A549 (cell line): ENCODE data around the gene CCL4L2. TPM values are rescaled to one million over a fixed set of nuclear protein-coding genes. Genes with fewer than 3 reads are reported as not detected.
"Not testable (repeated sequence)": the region's sequence is repeated elsewhere in the genome, so short reads cannot be mapped to it uniquely, and the experiment has no call there.

ENCODE experiments used
- ATAC-seq, 2 experiments: fragments of 200-7000 bp in 1 of 2; fragments of >200 bp in 1 of 2; cut with Nextera tagmentation in 1 of 2; cut with Tn5 transposase in 1 of 2; 3 replicates each; pipeline versions ENCODE4 v1.8.0 to v1.9.1; 2018 to 2020; ENCODE audit warnings: mild to moderate bottlenecking in 1 of 2, moderate library complexity in 1 of 2
- CTCF ChIA-PET: fragments of 300-600 bp; sonication (Branson Sonifier 250); formaldehyde crosslinking; extraction: SDS; loops from one replicate; lab custom pipeline; 2021; ENCODE audit warnings: antibody characterized with exemption, inconsistent platforms; lab: Yijun Ruan, JAX
- POLR2A ChIA-PET: fragments of 350-600 bp; formaldehyde crosslinking; extraction: SDS; loops from one replicate; lab custom pipeline; 2021; ENCODE audit warnings: antibody characterized with exemption, inconsistent platforms; lab: Yijun Ruan, JAX
- DNase-seq, 2 experiments: peaks; one replicate each; pipeline versions ENCODE4 v3.0.0 to v3.0.0-alpha.2; 2011 to 2016; ENCODE audit warnings: low read depth in 1 of 2, low spot score in 1 of 2
- FAIRE-seq: peaks from 2 replicates; lab custom pipeline; 2011; peaks lifted over from hg19 to GRCh38; lab: Jason Lieb, UNC
- H3K27ac ChIP-seq, 2 experiments: fragments of >200 bp; sonication (Bioruptor Twin); formaldehyde crosslinking; 3 replicates each; pipeline ENCODE4 v1.5.1; 2016 to 2017
- H3K4me1 ChIP-seq: fragments of >200 bp; sonication (Bioruptor Twin); formaldehyde crosslinking; 3 replicates; pipeline ENCODE4 v1.6.1; 2016
- H3K4me2 ChIP-seq: fragments of >200 bp; sonication (Bioruptor Twin); formaldehyde crosslinking; 3 replicates; pipeline ENCODE4 v1.6.1; 2016
- H3K4me3 ChIP-seq: fragments of >200 bp; sonication (Bioruptor Twin); formaldehyde crosslinking; 3 replicates; pipeline ENCODE4 v1.5.1; 2016
- H3K9me3 ChIP-seq: fragments of >200 bp; sonication (Bioruptor Twin); formaldehyde crosslinking; 3 replicates; pipeline ENCODE4 v1.6.1; 2016
- CBX2 ChIP-seq: fragments of 200-600 bp; sonication (generic); IDR thresholded peaks from 2 replicates; pipeline ENCODE4 v1.6.1; 2016; ENCODE audit warnings: low read depth, mild to moderate bottlenecking, borderline replicate concordance
- CBX8 ChIP-seq: fragments of 200-600 bp; sonication (generic); IDR thresholded peaks from 2 replicates; pipeline ENCODE4 v1.6.1; 2016
- CEBPB ChIP-seq, 2 experiments: fragments of >200 bp in 1 of 2; sonication (Bioruptor Twin) in 1 of 2; formaldehyde crosslinking in 1 of 2; IDR thresholded peaks; 2 replicates each; pipeline ENCODE4 v1.6.1; 2012 to 2016
- CHD2 ChIP-seq: fragments of 150-350 bp; IDR thresholded peaks from 2 replicates; pipeline ENCODE4 v1.6.1; 2014; ENCODE audit warnings: low read length; ENCODE audit not compliant: partially characterized antibody
- EHF ChIP-seq: fragments of 250-450 bp; sonication (Bioruptor Pico); IDR thresholded peaks from 2 replicates; pipeline ENCODE4 v1.5.0; 2020; ENCODE audit warnings: mild to moderate bottlenecking
- GATA3 ChIP-seq: IDR thresholded peaks from 2 replicates; pipeline ENCODE4 v1.6.1; 2012; ENCODE audit warnings: borderline replicate concordance
- HOXB13 ChIP-seq: fragments of 250-450 bp; sonication (Bioruptor Pico); IDR thresholded peaks from 2 replicates; pipeline ENCODE4 v1.5.0; 2020; ENCODE audit warnings: low read depth, mild to moderate bottlenecking, moderate library complexity
- KDM1A ChIP-seq: fragments of 200-600 bp; sonication (generic); IDR thresholded peaks from 2 replicates; pipeline ENCODE4 v1.6.1; 2016; ENCODE audit warnings: low read depth, mild to moderate bottlenecking
- MAZ ChIP-seq: fragments of 150-350 bp; IDR thresholded peaks from 2 replicates; pipeline ENCODE4 v1.6.1; 2014; ENCODE audit warnings: antibody characterized with exemption, low read depth, low read length, borderline replicate concordance
- POLR2AphosphoS2 ChIP-seq: conservative IDR thresholded peaks from 2 replicates; pipeline ENCODE4 v1.6.1; 2012; ENCODE audit warnings: low read length, improper control_type of control experiment, inconsistent platforms
- RARB ChIP-seq: fragments of 250-450 bp; sonication (Bioruptor Pico); IDR thresholded peaks from 2 replicates; pipeline ENCODE4 v1.8.0; 2021; ENCODE audit warnings: mild to moderate bottlenecking, moderate library complexity
- RFX5 ChIP-seq: fragments of 450-650 bp; IDR thresholded peaks from 2 replicates; pipeline ENCODE4 v1.7.1; 2014; ENCODE audit warnings: antibody characterized with exemption, mild to moderate bottlenecking, moderate library complexity
- TFCP2L1 ChIP-seq: fragments of 250-450 bp; sonication (Bioruptor Pico); IDR thresholded peaks from 2 replicates; pipeline ENCODE4 v1.5.0; 2021; ENCODE audit warnings: mild to moderate bottlenecking
- ZNF302 ChIP-seq: fragments of 250-450 bp; sonication (Bioruptor Pico); IDR thresholded peaks from 2 replicates; pipeline ENCODE4 v1.9.0; 2021; ENCODE audit warnings: inconsistent platforms, mild to moderate bottlenecking, moderate library complexity
- WGBS: methylation state at CpG from one replicate; pipeline ENCODE4 v1.1.6; 2017; ENCODE audit errors: missing lambda C conversion rate; 5-methylcytosine and 5-hydroxymethylcytosine counted together
- polyA plus RNA-seq, 4 experiments: library from polyadenylated mRNA; depleted of rRNA in 3 of 4; stranded (reverse); fragments of >200 nt; fragmentation: RNase III in 1 of 4; extraction: RNeasy Plus Mini Kit Qiagen cat#74134 plus additional on column Dnase treatment in 1 of 4; gene quantifications; 2 replicates in 3 of 4; 3 replicates in 1 of 4; pipeline ENCODE4 v1.2.3, GENCODE V29; 2011 to 2017
- TF ChIP-seq, protein P1 (sequence below): fragments of >200 bp; sonication (Bioruptor Twin); formaldehyde crosslinking; IDR thresholded peaks from 3 replicates; pipeline ENCODE4 v1.6.1; 2016
- TF ChIP-seq, protein P2 (sequence below): fragments of 250-450 bp; sonication (Bioruptor Pico); IDR thresholded peaks from 2 replicates; pipeline ENCODE4 v1.5.0; 2020; ENCODE audit warnings: low read depth, mild to moderate bottlenecking, moderate library complexity
- TF ChIP-seq, protein P3 (sequence below): fragments of >200 bp; sonication (Bioruptor Twin); formaldehyde crosslinking; IDR thresholded peaks from 2 replicates; pipeline ENCODE4 v1.6.1; 2016
- TF ChIP-seq, protein P4 (sequence below): IDR thresholded peaks from 2 replicates; pipeline ENCODE4 v1.6.1; 2012; ENCODE audit warnings: low read depth, borderline replicate concordance

The CCL4L2 gene
- polyA plus RNA-seq, 2 of the 4 experiments (the other 2 are of a cell fraction) = not detected

DNA sequence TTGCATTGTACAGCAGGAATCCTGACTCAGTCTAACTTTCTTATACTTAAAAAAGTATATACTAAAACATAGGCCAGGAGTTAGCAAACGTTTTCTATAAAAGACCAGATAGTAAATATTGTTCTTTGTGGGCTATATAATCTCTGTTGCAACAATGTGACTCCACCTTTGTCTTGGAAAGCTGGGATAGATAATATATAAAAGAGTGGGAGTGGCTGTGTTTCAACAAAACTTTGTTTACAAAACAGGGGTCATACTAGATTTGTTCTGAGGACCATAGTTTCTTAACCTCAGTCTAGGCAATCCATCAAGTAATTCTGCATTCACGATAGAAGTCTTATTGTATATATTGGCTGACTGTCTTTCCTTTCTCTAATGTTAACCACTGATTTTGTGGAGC lies 25.4 kb upstream of the CCL4L2 start:
- H3K9me3 ChIP-seq = no peaks in the 10 kb centered on the region
- DNase-seq (no peak), FAIRE-seq (no peak), ATAC-seq (no peak)
- TF ChIP-seq GATA3 (no peak), CHD2 (no peak), HOXB13 (no peak), ZNF302 (CRISPR knock-in tag) (no peak), POLR2AphosphoS2 (no peak), RFX5 (no peak), RARB (CRISPR knock-in tag) (no peak), TFCP2L1 (CRISPR knock-in tag) (no peak), CBX2 (no peak), CBX8 (no peak), CEBPB (IDR thresholded peaks at IDR 0.05) (no peak), MAZ (no peak), EHF (CRISPR knock-in tag) (no peak), KDM1A (no peak)
- TF ChIP-seq, protein P1, sequence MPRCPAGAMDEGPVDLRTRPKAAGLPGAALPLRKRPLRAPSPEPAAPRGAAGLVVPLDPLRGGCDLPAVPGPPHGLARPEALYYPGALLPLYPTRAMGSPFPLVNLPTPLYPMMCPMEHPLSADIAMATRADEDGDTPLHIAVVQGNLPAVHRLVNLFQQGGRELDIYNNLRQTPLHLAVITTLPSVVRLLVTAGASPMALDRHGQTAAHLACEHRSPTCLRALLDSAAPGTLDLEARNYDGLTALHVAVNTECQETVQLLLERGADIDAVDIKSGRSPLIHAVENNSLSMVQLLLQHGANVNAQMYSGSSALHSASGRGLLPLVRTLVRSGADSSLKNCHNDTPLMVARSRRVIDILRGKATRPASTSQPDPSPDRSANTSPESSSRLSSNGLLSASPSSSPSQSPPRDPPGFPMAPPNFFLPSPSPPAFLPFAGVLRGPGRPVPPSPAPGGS = no peak
- TF ChIP-seq, protein P2, sequence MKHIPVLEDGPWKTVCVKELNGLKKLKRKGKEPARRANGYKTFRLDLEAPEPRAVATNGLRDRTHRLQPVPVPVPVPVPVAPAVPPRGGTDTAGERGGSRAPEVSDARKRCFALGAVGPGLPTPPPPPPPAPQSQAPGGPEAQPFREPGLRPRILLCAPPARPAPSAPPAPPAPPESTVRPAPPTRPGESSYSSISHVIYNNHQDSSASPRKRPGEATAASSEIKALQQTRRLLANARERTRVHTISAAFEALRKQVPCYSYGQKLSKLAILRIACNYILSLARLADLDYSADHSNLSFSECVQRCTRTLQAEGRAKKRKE = no peak
- TF ChIP-seq, protein P3, sequence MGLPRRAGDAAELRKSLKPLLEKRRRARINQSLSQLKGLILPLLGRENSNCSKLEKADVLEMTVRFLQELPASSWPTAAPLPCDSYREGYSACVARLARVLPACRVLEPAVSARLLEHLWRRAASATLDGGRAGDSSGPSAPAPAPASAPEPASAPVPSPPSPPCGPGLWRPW = no peak
- TF ChIP-seq, protein P4, sequence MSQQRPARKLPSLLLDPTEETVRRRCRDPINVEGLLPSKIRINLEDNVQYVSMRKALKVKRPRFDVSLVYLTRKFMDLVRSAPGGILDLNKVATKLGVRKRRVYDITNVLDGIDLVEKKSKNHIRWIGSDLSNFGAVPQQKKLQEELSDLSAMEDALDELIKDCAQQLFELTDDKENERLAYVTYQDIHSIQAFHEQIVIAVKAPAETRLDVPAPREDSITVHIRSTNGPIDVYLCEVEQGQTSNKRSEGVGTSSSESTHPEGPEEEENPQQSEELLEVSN = no peak
- H3K4me2 ChIP-seq = no peak overlapping the region
- H3K27ac ChIP-seq = no peak overlapping the region
- H3K4me3 ChIP-seq = no peak overlapping the region
- WGBS = 29% methylated on average over 2 of the region's 2 CpGs
- CTCF ChIA-PET = no interaction called here
- 0 out of 3 replicates have a peak, but pooled peaks cover 6% of the 10 kb centered on the region for H3K4me1 ChIP-seq
- POLR2A ChIA-PET = no interaction called here

DNA sequence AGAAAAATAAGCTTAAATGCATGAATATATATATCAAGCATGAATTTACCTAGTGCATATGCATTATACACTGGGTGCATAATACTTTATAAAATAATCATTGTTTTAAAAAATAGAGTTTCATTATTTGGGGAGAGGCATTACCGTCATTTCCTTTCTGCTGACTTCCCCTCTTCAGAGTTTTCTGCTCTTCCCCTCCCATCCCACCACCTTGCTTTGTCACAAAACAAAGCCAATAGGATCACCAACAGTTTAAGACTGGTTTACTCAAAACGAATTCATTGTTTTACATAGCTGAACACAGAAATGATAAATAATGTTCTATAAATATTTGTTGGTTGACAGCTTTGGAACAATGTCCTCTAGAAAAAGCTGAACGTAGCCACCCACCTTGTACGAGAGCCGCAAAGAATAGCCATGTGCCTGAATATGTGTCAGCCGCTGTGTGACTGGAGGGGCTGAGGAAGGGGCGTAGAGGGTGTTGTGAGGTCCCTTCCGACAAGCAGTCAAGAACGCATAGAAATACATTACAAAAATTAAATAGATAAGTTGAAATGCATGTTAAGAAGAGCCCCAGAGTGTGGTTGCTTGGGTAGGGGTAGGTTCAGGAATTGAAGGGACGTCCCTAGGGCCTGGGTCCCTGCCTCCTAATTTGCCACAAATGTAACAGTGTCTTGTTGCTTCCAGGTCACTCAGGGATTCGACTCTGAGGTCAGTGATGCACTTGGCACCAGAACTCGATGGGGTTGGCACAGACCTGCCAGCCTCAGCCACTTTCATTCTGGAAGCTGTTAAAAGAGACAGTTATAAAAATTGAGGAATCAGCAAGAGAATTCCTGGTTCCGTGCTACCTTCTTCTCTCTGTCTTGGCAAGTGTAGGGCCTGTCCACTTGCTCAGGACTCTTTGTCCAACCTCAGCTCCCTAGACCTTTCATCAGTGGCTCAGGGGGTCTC lies 23.8 kb upstream of the CCL4L2 start:
- H3K9me3 ChIP-seq, POLR2A ChIA-PET, H3K4me3 ChIP-seq, FAIRE-seq, H3K27ac ChIP-seq, H3K4me2 ChIP-seq, DNase-seq, ATAC-seq, H3K4me1 ChIP-seq: not testable (repeated sequence)
- CTCF ChIA-PET = interaction anchor here (1.4 kb wide), 1 partner anchor 296 kb away, joined by 3 read pairs; no protein-coding TSS in a partner anchor
- 76% methylated on average over 13 of the region's 13 CpGs for WGBS

DNA sequence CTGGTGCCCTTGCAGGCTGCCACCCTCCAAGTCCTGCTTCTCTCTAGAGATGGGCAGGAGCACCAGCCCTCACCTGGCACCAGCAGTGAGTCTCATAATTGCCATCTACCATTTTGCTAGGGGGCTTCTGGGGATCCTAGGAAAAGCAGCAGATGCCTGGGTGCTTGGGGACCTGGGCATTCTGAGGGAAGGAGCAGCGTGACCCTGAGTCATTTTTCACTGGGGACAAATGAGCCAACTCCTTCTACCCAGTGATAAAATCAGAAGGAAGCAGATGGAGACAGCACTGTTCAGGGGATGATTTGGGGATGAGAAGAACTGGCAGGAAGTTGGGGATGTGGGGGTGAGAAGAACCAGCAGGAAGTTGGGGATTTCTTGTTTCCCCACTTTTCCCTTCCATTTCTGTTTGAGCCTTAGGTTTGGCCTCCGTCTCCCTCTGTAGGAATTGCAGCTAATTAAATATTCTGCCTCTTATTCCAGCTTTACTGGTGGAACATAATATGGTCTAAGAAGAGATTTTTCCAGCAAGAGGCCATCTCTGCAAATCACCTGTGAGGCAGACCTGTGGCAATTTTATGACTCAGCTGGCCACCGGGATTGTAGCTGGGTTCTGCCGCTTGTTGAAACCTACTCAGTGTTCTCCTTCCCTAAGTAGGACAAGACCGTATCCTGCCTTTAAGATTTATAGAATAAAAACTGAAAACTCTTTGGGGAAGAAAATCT lies 22.8 kb upstream of the CCL4L2 start:
- not testable (repeated sequence) for H3K4me2 ChIP-seq
- WGBS = 73% methylated on average over 5 of the region's 5 CpGs
- CTCF ChIA-PET = interaction anchor here (1.4 kb wide), 1 partner anchor 295 kb away, joined by 3 read pairs; no protein-coding TSS in a partner anchor

More for the DNA sequence above, 22.8 kb upstream of the CCL4L2 start:
- peaks cover 13% of the 10 kb centered on the region; the same call in 2 of the 3 replicates for H3K4me1 ChIP-seq
- POLR2A ChIA-PET, H3K27ac ChIP-seq, H3K4me3 ChIP-seq, DNase-seq, H3K9me3 ChIP-seq, FAIRE-seq, ATAC-seq: not testable (repeated sequence)
